ENCODE measurements around the gene RNASE8. TPM values are rescaled to one million over a fixed set of nuclear protein-coding genes. Genes with fewer than 3 reads are reported as not detected.

RNASE8 gene
- total and polyA plus RNA-seq, 2 donors: not detected

DNA sequence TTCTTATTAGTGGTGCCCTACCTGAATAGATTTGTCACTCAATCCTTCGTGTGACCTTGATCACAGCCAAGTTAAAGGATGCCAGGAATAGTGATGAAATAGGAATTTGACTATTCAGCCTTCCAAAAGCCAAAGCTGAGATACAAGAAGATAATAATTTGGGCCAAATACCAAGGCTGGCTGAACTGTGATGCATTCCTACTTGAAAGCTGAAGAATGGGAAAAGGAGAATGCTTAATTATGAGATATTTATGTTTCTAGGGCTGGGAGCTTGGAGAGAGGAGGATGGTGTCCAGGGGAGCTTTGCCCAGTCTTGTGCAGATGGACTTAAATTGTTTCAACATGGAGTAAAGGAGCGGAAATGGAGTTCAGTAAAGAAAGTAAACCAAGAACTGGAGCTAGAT lies 10.2 kb upstream of the RNASE8 start:
- Histone ChIP-seq H3K27ac (ENCODE audit: low read depth in 1 of 2, low read length in 1 of 2) (no peak overlapping the region), H3K27me3 (ENCODE audit: control insufficient read depth in 2 of 2, insufficient read depth in 1 of 2, low read length in 1 of 2) (peaks cover 0 to 2% of the 10 kb centered on the region in 2 donors), H3K4me3 (ENCODE audit: low read length in 2 of 2) (no peak overlapping the region), H3K36me3 (ENCODE audit: control insufficient read depth in 2 of 2, insufficient read depth in 2 of 2, low read length in 1 of 2) (no peaks in the 10 kb centered on the region), H3K4me1 (ENCODE audit: control insufficient read depth in 2 of 2, insufficient read depth in 2 of 2, low read length in 2 of 2) (peaks cover 0 to 4% of the 10 kb centered on the region in 2 donors), H3K9me3 (ENCODE audit: control insufficient read depth in 2 of 2, insufficient read depth in 1 of 2, low read length in 1 of 2) (no peaks in the 10 kb centered on the region)
- 69% methylated on average over 2 of the region's 2 CpGs for WGBS
- no peak for DNase-seq (ENCODE audit: low read depth in 6 of 9, low spot score in 9 of 9)

DNA sequence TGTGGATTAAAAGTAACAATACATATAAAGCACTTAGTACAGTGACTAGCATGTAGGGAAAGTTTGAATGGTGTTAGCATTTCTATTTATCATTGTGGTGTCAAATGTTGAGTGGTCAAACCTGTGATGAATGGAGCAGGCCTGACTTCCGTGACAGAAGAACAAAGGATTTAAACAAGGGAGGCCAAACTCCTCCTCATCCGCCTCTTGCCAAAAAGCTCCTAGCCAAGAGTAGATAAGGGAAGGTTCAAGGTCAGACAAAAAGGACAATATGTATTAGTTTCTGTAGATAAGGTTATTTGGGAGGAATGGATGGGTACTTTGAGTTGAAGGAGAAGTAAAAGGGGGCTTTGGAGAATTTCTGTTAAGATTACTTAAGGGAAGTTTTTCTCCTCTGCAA lies 9.0 kb upstream of the RNASE8 start:
- Histone ChIP-seq H3K4me3 (ENCODE audit: low read length in 2 of 2) (no peak overlapping the region), H3K36me3 (ENCODE audit: control insufficient read depth in 2 of 2, insufficient read depth in 2 of 2, low read length in 1 of 2) (no peaks in the 10 kb centered on the region), H3K27me3 (ENCODE audit: control insufficient read depth in 2 of 2, insufficient read depth in 1 of 2, low read length in 1 of 2) (no peaks in the 10 kb centered on the region), H3K4me1 (ENCODE audit: control insufficient read depth in 2 of 2, insufficient read depth in 2 of 2, low read length in 2 of 2) (peaks cover 0 to 4% of the 10 kb centered on the region in 2 donors), H3K27ac (ENCODE audit: low read depth in 1 of 2, low read length in 1 of 2) (no peak overlapping the region), H3K9me3 (ENCODE audit: control insufficient read depth in 2 of 2, insufficient read depth in 1 of 2, low read length in 1 of 2) (no peaks in the 10 kb centered on the region)
- DNase-seq (ENCODE audit: low read depth in 6 of 9, low spot score in 9 of 9): no peak
- WGBS: 97% methylated on average over 2 of the region's 2 CpGs

DNA sequence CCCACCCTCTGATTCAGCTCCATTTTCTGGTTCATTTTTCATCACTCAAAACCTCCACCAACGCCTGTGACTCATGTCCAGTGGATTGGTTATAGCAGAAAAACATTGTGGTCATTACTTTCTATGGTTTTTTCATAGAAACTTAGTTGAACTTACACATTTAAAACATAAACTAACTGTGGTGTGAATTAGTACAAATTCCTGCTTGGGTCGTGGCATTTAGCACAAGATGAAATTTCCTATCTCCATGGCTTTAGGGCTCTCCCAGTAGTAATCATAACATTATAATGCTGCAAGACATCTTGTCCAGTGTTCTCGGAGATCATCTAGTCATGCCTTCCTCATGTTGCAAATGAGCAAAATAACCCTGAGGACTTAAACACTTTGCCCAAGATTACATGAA lies 8.3 kb upstream of the RNASE8 start:
- WGBS: 93% methylated on average over 3 of the region's 3 CpGs
- no peak for DNase-seq (ENCODE audit: low read depth in 6 of 9, low spot score in 9 of 9)
- H3K4me1 ChIP-seq (ENCODE audit: control insufficient read depth in 2 of 2, insufficient read depth in 2 of 2, low read length in 2 of 2): peaks cover 0 to 3% of the 10 kb centered on the region in 2 donors
- H3K36me3 ChIP-seq (ENCODE audit: control insufficient read depth in 2 of 2, insufficient read depth in 2 of 2, low read length in 1 of 2): no peaks in the 10 kb centered on the region
- H3K9me3 ChIP-seq (ENCODE audit: control insufficient read depth in 2 of 2, insufficient read depth in 1 of 2, low read length in 1 of 2): no peaks in the 10 kb centered on the region
- H3K4me3 ChIP-seq (ENCODE audit: low read length in 2 of 2): no peak overlapping the region
- H3K27ac ChIP-seq (ENCODE audit: low read depth in 1 of 2, low read length in 1 of 2): no peak overlapping the region
- no peaks in the 10 kb centered on the region for H3K27me3 ChIP-seq (ENCODE audit: control insufficient read depth in 2 of 2, insufficient read depth in 1 of 2, low read length in 1 of 2)

DNA sequence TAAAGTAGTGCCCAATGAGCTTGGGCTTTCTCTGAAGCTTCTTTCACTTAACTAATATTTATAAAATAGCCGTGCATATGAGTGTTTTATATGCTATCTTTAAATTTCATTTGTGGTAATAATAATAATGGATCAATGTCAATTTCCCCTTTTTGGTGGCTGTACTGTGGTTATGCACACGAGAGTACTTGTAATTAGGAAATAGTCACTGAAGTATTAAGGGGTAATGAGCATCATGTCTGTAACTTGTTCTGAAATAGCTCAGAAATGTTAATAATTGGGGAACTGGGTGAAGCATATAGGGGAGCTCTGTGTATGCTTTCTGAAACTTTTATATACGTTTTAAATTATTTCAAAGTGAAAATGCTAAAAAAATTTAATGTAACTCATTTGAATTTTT lies 7.0 kb upstream of the RNASE8 start:
- DNase-seq (ENCODE audit: low read depth in 6 of 9, low spot score in 9 of 9): no peak
- Histone ChIP-seq H3K4me1 (ENCODE audit: control insufficient read depth in 2 of 2, insufficient read depth in 2 of 2, low read length in 2 of 2) (no peaks in the 10 kb centered on the region), H3K4me3 (ENCODE audit: low read length in 2 of 2) (no peak overlapping the region), H3K36me3 (ENCODE audit: control insufficient read depth in 2 of 2, insufficient read depth in 2 of 2, low read length in 1 of 2) (no peaks in the 10 kb centered on the region), H3K9me3 (ENCODE audit: control insufficient read depth in 2 of 2, insufficient read depth in 1 of 2, low read length in 1 of 2) (no peaks in the 10 kb centered on the region), H3K27ac (ENCODE audit: low read depth in 1 of 2, low read length in 1 of 2) (no peak overlapping the region), H3K27me3 (ENCODE audit: control insufficient read depth in 2 of 2, insufficient read depth in 1 of 2, low read length in 1 of 2) (no peaks in the 10 kb centered on the region)
- 67% methylated on average over 3 of the region's 3 CpGs for WGBS

DNA sequence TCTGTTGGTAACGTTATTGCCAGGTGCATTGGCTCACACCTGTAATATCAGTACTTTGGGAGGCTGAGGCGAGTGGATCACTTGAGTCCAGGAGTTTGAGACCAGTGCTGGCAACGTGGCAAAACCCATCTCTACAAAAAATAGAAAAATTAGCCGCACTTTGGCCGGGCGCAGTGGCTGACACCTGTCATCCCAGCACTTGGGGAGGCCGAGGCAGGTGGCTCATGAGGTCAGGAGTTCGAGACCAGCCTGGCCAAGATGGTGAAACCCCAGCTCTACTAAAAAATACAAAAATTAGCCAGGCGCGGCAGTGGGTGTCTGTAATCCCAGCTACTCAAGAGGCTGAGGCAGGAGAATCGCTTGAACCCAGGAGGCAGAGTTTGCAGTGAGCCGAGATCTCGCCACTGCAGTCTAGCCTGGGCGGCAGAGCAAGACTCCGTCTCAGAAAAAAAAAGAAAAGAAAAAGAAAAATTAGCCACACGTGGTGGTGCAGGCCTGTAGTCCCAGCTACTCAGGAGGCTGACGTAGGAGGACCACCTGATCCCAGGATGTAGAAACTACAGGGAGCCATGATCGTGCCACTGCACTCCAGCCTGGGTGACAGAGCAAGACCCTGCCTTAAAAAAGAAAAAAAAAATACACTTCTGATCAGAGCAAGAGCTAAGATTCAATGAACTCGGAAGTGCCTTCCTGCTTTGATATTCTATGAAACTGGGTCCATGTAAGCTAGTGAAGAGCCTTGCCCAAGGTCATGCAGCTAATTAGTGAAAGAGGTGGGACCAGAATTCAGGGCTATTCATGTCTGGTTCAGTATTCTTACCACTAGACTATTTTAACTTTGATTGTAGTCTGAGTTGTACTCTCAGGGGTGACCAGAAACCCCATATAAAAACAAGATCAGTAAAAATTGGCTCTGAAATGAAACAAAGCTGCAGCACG lies 4.2 kb upstream of the RNASE8 start:
- WGBS: 97% methylated on average over 20 of the region's 20 CpGs
- no peaks in the 10 kb centered on the region for H3K27me3 ChIP-seq (ENCODE audit: control insufficient read depth in 2 of 2, insufficient read depth in 1 of 2, low read length in 1 of 2)
- no peaks in the 10 kb centered on the region for H3K4me1 ChIP-seq (ENCODE audit: control insufficient read depth in 2 of 2, insufficient read depth in 2 of 2, low read length in 2 of 2)
- H3K27ac ChIP-seq (ENCODE audit: low read depth in 1 of 2, low read length in 1 of 2): no peak overlapping the region
- no peak overlapping the region for H3K4me3 ChIP-seq (ENCODE audit: low read length in 2 of 2)
- no peaks in the 10 kb centered on the region for H3K36me3 ChIP-seq (ENCODE audit: control insufficient read depth in 2 of 2, insufficient read depth in 2 of 2, low read length in 1 of 2)
- H3K9me3 ChIP-seq (ENCODE audit: control insufficient read depth in 2 of 2, insufficient read depth in 1 of 2, low read length in 1 of 2): no peaks in the 10 kb centered on the region
- DNase-seq (ENCODE audit: low read depth in 6 of 9, low spot score in 9 of 9): no peak

DNA sequence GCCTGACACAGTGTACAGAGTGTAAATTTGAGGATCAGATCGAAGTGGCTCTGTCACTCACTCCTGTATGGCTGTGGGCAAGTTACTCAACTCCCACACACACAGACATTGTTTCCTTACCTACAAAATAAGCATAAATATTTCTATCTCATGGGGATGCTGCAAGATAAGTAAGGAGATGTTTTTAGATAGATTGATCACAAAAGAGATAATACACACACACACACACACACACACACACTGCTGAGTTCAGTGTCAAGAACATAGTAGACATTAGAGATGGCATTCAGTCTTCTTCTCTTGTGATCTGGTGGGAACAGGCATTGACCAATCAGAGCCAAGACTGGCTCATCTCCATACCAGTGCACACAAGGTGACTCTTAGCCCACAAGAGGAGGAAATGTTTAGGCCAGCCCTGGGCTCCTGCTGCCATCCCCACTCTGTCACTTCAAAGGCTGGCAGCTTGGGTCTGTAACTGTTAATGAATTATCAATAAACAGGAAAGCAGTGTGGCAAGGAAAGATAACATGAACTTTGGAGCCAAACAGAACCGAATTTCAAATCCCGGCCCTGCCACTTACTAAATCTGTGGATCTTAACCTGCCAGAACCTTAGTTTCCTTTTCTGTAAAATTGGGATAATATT lies 3.4 kb upstream of the RNASE8 start:
- no peaks in the 10 kb centered on the region for H3K9me3 ChIP-seq (ENCODE audit: control insufficient read depth in 2 of 2, insufficient read depth in 1 of 2, low read length in 1 of 2)
- DNase-seq (ENCODE audit: low read depth in 6 of 9, low spot score in 9 of 9): no peak
- H3K36me3 ChIP-seq (ENCODE audit: control insufficient read depth in 2 of 2, insufficient read depth in 2 of 2, low read length in 1 of 2): no peaks in the 10 kb centered on the region
- no peaks in the 10 kb centered on the region for H3K27me3 ChIP-seq (ENCODE audit: control insufficient read depth in 2 of 2, insufficient read depth in 1 of 2, low read length in 1 of 2)
- no peak overlapping the region for H3K4me3 ChIP-seq (ENCODE audit: low read length in 2 of 2)
- H3K27ac ChIP-seq (ENCODE audit: low read depth in 1 of 2, low read length in 1 of 2): no peak overlapping the region
- WGBS: 92% methylated on average over 3 of the region's 3 CpGs
- no peaks in the 10 kb centered on the region for H3K4me1 ChIP-seq (ENCODE audit: control insufficient read depth in 2 of 2, insufficient read depth in 2 of 2, low read length in 2 of 2)

DNA sequence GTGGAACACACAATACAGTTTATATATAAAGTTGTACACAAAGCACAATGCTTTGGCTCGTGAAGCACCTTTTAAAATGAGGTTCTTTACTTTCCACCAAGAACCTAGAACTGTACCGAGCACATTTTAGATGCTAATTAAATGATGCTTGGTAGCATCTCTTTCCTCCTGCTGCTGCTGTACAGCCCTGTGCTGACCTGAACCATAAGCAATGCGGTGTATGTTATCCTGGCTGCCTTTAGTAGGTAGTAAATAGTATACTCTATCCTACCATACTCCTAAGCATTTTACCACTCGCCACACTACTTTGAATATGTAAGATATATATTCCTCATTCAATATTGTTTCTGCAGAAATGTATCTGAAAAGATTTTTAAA lies 2.9 kb upstream of the RNASE8 start:
- no peak overlapping the region for H3K27ac ChIP-seq (ENCODE audit: low read depth in 1 of 2, low read length in 1 of 2)
- WGBS: 83% methylated on average over 4 of the region's 4 CpGs

DNA sequence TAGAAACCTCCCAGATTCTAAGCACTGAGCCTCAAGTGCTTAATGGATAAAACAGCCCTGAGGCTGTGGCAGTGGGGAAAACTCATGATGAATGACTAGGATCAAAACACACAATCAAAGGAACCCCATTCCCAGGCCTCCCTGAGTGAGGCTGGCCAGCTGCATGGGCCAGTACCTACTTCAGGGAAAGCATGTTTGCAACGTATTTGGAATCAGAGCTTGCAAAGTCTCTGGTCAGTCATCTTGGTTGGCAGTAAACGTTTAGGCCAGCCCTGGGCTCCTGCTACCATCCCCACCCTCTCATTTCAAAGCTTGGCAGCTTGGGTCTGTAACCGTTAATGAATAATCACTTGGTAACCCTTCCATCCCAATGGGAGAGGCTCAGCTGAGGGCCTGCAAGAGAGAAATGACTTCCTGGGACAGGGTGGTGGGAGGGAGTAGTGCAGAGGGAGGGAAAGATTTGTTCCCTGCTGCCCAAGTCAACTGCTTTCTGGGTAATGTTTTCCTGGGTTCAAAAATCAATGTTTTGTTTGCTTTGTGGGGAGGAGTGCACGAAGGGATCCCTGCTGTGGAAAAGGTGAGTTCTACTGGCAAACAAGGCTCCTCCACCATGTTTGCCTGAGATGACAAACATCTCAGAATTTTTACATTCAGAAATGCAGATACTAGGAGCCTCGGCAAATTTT lies 2.0 kb upstream of the RNASE8 start:
- Histone ChIP-seq H3K9me3 (ENCODE audit: control insufficient read depth in 2 of 2, insufficient read depth in 1 of 2, low read length in 1 of 2) (no peaks in the 10 kb centered on the region), H3K36me3 (ENCODE audit: control insufficient read depth in 2 of 2, insufficient read depth in 2 of 2, low read length in 1 of 2) (no peaks in the 10 kb centered on the region), H3K4me1 (ENCODE audit: control insufficient read depth in 2 of 2, insufficient read depth in 2 of 2, low read length in 2 of 2) (no peaks in the 10 kb centered on the region), H3K27me3 (ENCODE audit: control insufficient read depth in 2 of 2, insufficient read depth in 1 of 2, low read length in 1 of 2) (peaks cover 0 to 5% of the 10 kb centered on the region in 2 donors), H3K27ac (ENCODE audit: low read depth in 1 of 2, low read length in 1 of 2) (no peak overlapping the region), H3K4me3 (ENCODE audit: low read length in 2 of 2) (no peak overlapping the region)
- no peak for DNase-seq (ENCODE audit: low read depth in 6 of 9, low spot score in 9 of 9)
- WGBS: 91% methylated on average over 5 of the region's 5 CpGs

More for the DNA sequence above, 2.9 kb upstream of the RNASE8 start:
- Histone ChIP-seq H3K27me3 (ENCODE audit: control insufficient read depth in 2 of 2, insufficient read depth in 1 of 2, low read length in 1 of 2) (no peaks in the 10 kb centered on the region), H3K9me3 (ENCODE audit: control insufficient read depth in 2 of 2, insufficient read depth in 1 of 2, low read length in 1 of 2) (no peaks in the 10 kb centered on the region), H3K4me1 (ENCODE audit: control insufficient read depth in 2 of 2, insufficient read depth in 2 of 2, low read length in 2 of 2) (no peaks in the 10 kb centered on the region), H3K36me3 (ENCODE audit: control insufficient read depth in 2 of 2, insufficient read depth in 2 of 2, low read length in 1 of 2) (no peaks in the 10 kb centered on the region), H3K4me3 (ENCODE audit: low read length in 2 of 2) (no peak overlapping the region)
- no peak for DNase-seq (ENCODE audit: low read depth in 6 of 9, low spot score in 9 of 9)

Measured in thymus (tissue), 11 donors.